HG03432 (cell line): ENCODE results near the gene GDPGP1.

Source experiments
- ATAC-seq: cut with Tn5 transposase; IDR thresholded peaks from one replicate; pipeline ENCODE4 v1.9.1; 2021; ENCODE audit warnings: mild to moderate bottlenecking, moderate library complexity; ENCODE audit not compliant: unreplicated experiment

The GDPGP1 gene

DNA sequence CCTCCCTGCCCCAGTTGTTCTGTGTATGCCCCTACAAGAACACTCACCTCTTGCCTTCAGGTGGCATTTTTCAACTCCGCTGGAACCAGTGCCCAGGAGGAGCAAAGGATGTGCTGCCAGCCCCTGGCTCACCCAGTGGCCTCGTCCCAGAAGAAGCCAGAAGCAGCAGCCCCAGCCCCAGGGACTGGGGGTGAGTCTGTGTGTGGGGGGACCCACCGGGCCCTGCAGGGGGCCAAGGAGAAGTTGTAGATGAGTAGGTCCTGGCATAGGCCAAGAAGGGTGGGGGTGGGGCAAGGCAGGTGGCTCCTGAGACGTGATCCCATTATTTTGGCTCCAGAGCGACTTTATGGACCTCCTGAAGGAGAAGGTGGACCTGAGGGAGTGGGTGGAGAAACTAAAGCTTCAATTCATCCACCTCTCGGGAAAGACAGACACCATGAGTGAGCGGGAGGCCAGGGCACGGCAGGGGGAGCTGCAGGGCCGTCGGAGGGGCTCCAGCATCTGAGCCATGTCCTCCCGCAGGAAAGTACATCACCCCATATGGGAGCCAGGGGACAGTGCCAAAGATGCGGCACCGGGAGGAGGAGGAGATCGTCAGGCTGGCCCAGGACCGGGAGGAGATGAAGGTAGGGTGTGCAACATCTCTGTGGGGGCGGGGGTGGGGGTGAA lies 60.7 kb downstream of the GDPGP1 start:
- no peak for ATAC-seq

DNA sequence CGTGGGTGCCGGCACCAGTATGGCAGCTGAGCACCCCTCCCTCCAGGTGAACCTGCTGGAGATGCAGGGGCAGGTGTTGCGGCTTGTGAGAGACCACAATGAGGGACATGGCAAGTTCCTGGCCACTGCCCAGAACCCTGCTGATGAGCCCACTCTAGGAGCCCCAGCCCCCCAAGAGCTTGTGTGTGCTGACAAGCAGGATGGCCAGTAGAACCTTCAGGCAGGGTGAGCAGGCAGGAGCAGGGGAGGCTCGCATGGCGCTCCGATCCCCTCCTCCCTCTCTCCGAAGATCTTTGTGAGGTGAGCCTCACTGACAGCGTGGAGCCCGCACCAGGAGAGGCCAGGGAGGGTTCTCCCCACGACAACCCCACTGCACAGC lies 61.2 kb downstream of the GDPGP1 start:
- ATAC-seq: no peak
